Caco-2 (cell line): ENCODE data around the gene CCDC148. TPM values are rescaled to one million over a fixed set of nuclear protein-coding genes. Genes with fewer than 3 reads are reported as not detected.

Source experiments
- Bru-seq: library from RNA; stranded (reverse); fragments of 400-500 nt; gene quantifications from one replicate; lab custom pipeline; 2021; lab: Mats Ljungman, UMichigan
- BruChase-seq, 2 experiments: library from RNA; stranded (reverse); fragments of 400-500 nt; gene quantifications; one replicate each; lab custom pipeline; 2021; lab: Mats Ljungman, UMichigan
- BruUV-seq: library from RNA; stranded (reverse); fragments of 400-500 nt; replicated peaks from 2 replicates; lab custom pipeline; 2021; lab: Mats Ljungman, UMichigan
- CTCF ChIA-PET: fragments of 300-600 bp; sonication (Branson Sonifier 250); formaldehyde crosslinking; loops from one replicate; lab custom pipeline; 2022; ENCODE audit warnings: antibody characterized with exemption; lab: Charles Lee
- POLR2A ChIA-PET: fragments of 300-600 bp; sonication (Branson Sonifier 250); formaldehyde crosslinking; loops from one replicate; lab custom pipeline; 2022; ENCODE audit warnings: antibody characterized with exemption; lab: Charles Lee
- DNase-seq, 2 experiments: peaks; one replicate each; pipeline versions ENCODE4 v3.0.0 to v3.0.0-alpha.2; 2020 to 2022
- H3K27me3 ChIP-seq: replicated peaks from 2 replicates; pipeline ENCODE4 v1.6.0; 2011; ENCODE audit warnings: low read length; ENCODE audit not compliant: control insufficient read depth, insufficient read depth
- H3K36me3 ChIP-seq: 2 replicates; pipeline ENCODE4 v1.5.1; 2011; ENCODE audit warnings: low read length; ENCODE audit not compliant: control insufficient read depth, insufficient read depth
- H3K4me1 ChIP-seq: fragments of 250-450 bp; sonication (Bioruptor Pico); 2 replicates; pipeline ENCODE4 v1.5.1; 2020; ENCODE audit warnings: mild to moderate bottlenecking
- H3K4me3 ChIP-seq: 2 replicates; pipeline ENCODE4 v1.5.1; 2011; ENCODE audit warnings: low read depth, mild to moderate bottlenecking, control low read depth, low read length
- H3K9me3 ChIP-seq: fragments of 250-450 bp; sonication (Bioruptor Pico); 2 replicates; pipeline ENCODE4 v1.5.1; 2020; ENCODE audit warnings: mild to moderate bottlenecking, moderate library complexity
- H3K27ac Mint-ChIP-seq: one replicate; pipeline ENCODE4 v1.8.0; 2022; ENCODE audit warnings: mixed read lengths; ENCODE audit not compliant: unreplicated experiment
- H3K27me3 Mint-ChIP-seq: one replicate; pipeline ENCODE4 v1.8.0; 2022; ENCODE audit warnings: mixed read lengths; ENCODE audit not compliant: insufficient read depth, unreplicated experiment
- H3K36me3 Mint-ChIP-seq: one replicate; pipeline ENCODE4 v1.8.0; 2022; ENCODE audit warnings: mild to moderate bottlenecking, mixed read lengths; ENCODE audit not compliant: insufficient read depth, unreplicated experiment
- H3K4me1 Mint-ChIP-seq: one replicate; pipeline ENCODE4 v1.8.0; 2022; ENCODE audit warnings: low read depth, mixed read lengths; ENCODE audit not compliant: unreplicated experiment
- H3K4me3 Mint-ChIP-seq: one replicate; pipeline ENCODE4 v1.8.0; 2022; ENCODE audit warnings: mild to moderate bottlenecking, moderate library complexity, mixed read lengths; ENCODE audit not compliant: unreplicated experiment
- H3K9me3 Mint-ChIP-seq: one replicate; pipeline ENCODE4 v1.8.0; 2022; ENCODE audit warnings: mixed read lengths; ENCODE audit not compliant: unreplicated experiment
- intact Hi-C: fragments of 100-400 bp; cut with micrococcal nuclease; formaldehyde crosslinking; loops from one replicate; pipeline ENCODE4 v1.10.0; 2022; ENCODE audit not compliant: unreplicated experiment
- long read RNA-seq: library from polyadenylated mRNA; stranded (forward); transcript quantifications from one replicate; pipeline ENCODE4 v2.0.0, GENCODE V29; 2022
- total RNA-seq: library from RNA; stranded (reverse); gene quantifications from 2 replicates; pipeline ENCODE4 v1.2.3, GENCODE V29; 2022
- TF ChIP-seq, protein P1 (sequence below), 2 experiments: fragments of 200-600 bp in 1 of 2; IDR thresholded peaks; 1 replicate in 1 of 2; 2 replicates in 1 of 2; pipeline versions ENCODE4 v1.5.1 to v1.8.0; 2011 to 2022; ENCODE audit warnings: antibody characterized with exemption in 1 of 2, control low read depth in 1 of 2, inconsistent platforms in 1 of 2, low read depth in 1 of 2, low read length in 1 of 2, mild to moderate bottlenecking in 1 of 2, moderate library complexity in 1 of 2; ENCODE audit not compliant: insufficient read depth in 1 of 2, severe bottlenecking in 1 of 2, unreplicated experiment in 1 of 2

The CCDC148 gene
- total RNA-seq: 5.3 and 6.3 TPM in 2 replicates
- Bru-seq, nascent RNA: percentile 45 among the genes with signal in this experiment
- percentile 63 among the genes with signal in this experiment for BruChase-seq, experiment 1, labeled RNA remaining after a 2-hour chase
- percentile 62 among the genes with signal in this experiment for BruChase-seq, experiment 2, labeled RNA remaining after a 6-hour chase
- long read RNA-seq, partial matches to known transcripts: 1 of 1 reads
- long read RNA-seq, other reads (novel, unspliced or antisense): 0 of 1 reads

- peaks cover 30% of the 10 kb centered on the region for H3K36me3 Mint-ChIP-seq
- ChIA-PET CTCF (interaction anchor here (0.6 to 1.3 kb wide), 13 partner anchors 17 to 432 kb away, joined by 3 to 6 read pairs (median 3); no protein-coding TSS in a partner anchor), POLR2A (interaction anchor here (0.5 to 1.1 kb wide), 13 partner anchors 9 to 1881 kb away, joined by 3 to 7 read pairs (median 4); partner anchors contain the start of gene ACVR1)
- peaks cover 13% of the 10 kb centered on the region for H3K4me1 Mint-ChIP-seq
- TF ChIP-seq, protein P1, sequence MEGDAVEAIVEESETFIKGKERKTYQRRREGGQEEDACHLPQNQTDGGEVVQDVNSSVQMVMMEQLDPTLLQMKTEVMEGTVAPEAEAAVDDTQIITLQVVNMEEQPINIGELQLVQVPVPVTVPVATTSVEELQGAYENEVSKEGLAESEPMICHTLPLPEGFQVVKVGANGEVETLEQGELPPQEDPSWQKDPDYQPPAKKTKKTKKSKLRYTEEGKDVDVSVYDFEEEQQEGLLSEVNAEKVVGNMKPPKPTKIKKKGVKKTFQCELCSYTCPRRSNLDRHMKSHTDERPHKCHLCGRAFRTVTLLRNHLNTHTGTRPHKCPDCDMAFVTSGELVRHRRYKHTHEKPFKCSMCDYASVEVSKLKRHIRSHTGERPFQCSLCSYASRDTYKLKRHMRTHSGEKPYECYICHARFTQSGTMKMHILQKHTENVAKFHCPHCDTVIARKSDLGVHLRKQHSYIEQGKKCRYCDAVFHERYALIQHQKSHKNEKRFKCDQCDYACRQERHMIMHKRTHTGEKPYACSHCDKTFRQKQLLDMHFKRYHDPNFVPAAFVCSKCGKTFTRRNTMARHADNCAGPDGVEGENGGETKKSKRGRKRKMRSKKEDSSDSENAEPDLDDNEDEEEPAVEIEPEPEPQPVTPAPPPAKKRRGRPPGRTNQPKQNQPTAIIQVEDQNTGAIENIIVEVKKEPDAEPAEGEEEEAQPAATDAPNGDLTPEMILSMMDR (IDR thresholded peaks at IDR 0.05; ENCODE audit: insufficient read depth in 1 of 2, low read depth in 1 of 2, low read length in 1 of 2, severe bottlenecking in 1 of 2, unreplicated experiment in 1 of 2): no peak
- peak within 1 kb of the TSS; percentile 93 for H3K4me3 ChIP-seq
- H3K9me3 Mint-ChIP-seq: no peaks in the 10 kb centered on the region
- no TSS peak for BruUV-seq
- peak; percentile 96 for DNase-seq
- H3K4me3 Mint-ChIP-seq: peak within 1 kb of the TSS; percentile 98
- peak within 1 kb of the TSS; percentile 97 for H3K27ac Mint-ChIP-seq
- peaks cover 24% of the 10 kb centered on the region for H3K4me1 ChIP-seq
- H3K9me3 ChIP-seq: no peaks in the 10 kb centered on the region
- H3K27me3 Mint-ChIP-seq: no peaks in the 10 kb centered on the region
- no peaks in the 10 kb centered on the region for H3K36me3 ChIP-seq
- intact Hi-C loops: loop anchor here (1.0 to 5.0 kb wide), 3 partner anchors 272 to 422 kb away; no protein-coding TSS in a partner anchor
- H3K27me3 ChIP-seq: no peaks in the 10 kb centered on the region
Observed at GRCh38 chr2:158456309-158457066, at the start of gene CCDC148, which contains the start of gene PKP4. Gene CCDC148 (minus strand): TSS chr2:158456753. CDS start chr2:158456439, 314 bp downstream. Gene PKP4 (plus strand): TSS chr2:158456952. CDS start chr2:158533185, 76,233 bp downstream.

GRCh38 chr2:158505448-158505934 is 48.9 kb upstream of the CCDC148 start:
- Histone ChIP-seq H3K36me3 (no peaks in the 10 kb centered on the region), H3K9me3 (no peaks in the 10 kb centered on the region), H3K27me3 (no peaks in the 10 kb centered on the region), H3K4me1 (peaks cover 44% of the 10 kb centered on the region), H3K4me3 (no peak overlapping the region)
- H3K36me3 Mint-ChIP-seq: peaks cover 29% of the 10 kb centered on the region
- H3K4me3 Mint-ChIP-seq: no peak overlapping the region
- ChIA-PET POLR2A (no interaction called here), CTCF (interaction anchor here (1.3 kb wide), 1 partner anchor 32 kb away, joined by 4 read pairs; no protein-coding TSS in a partner anchor)
- DNase-seq: no peak
- H3K9me3 Mint-ChIP-seq: no peaks in the 10 kb centered on the region
- no peaks in the 10 kb centered on the region for H3K27me3 Mint-ChIP-seq
- intact Hi-C loops: no loop called here
- H3K27ac Mint-ChIP-seq: peak overlapping the region; percentile 61
- TF ChIP-seq, protein P1 (IDR thresholded peaks at IDR 0.05; ENCODE audit: insufficient read depth in 1 of 2, low read depth in 1 of 2, low read length in 1 of 2, severe bottlenecking in 1 of 2, unreplicated experiment in 1 of 2): no peak
- BruUV-seq: no TSS peak
- peaks cover 37% of the 10 kb centered on the region for H3K4me1 Mint-ChIP-seq

DNA sequence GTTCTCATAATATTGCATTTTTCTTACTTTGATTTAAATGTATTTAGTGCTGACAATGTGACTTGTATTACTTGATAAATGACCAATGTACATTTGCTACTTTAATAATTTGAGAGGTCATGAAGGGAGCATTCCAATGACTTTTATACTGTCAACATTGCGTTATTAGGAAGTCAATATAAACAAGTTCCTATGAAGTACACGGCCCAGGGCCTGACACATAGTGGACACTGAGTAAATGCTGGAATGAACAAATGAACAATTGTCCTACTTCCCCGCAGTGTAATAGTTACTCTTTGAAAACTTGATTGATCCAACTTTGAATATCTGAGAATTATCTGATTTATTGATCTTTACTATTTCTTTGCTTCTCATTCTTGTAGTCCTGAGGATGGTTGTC is 47.5 kb upstream of the CCDC148 start:
- TF ChIP-seq, protein P1 (IDR thresholded peaks at IDR 0.05; ENCODE audit: insufficient read depth in 1 of 2, low read depth in 1 of 2, low read length in 1 of 2, severe bottlenecking in 1 of 2, unreplicated experiment in 1 of 2): no peak
- POLR2A ChIA-PET: no interaction called here
- no peaks in the 10 kb centered on the region for H3K36me3 ChIP-seq
- Mint-ChIP-seq H3K4me3 (no peak overlapping the region), H3K36me3 (peaks cover 27% of the 10 kb centered on the region), H3K4me1 (peaks cover 31% of the 10 kb centered on the region), H3K27me3 (no peaks in the 10 kb centered on the region), H3K27ac (no peak overlapping the region), H3K9me3 (no peaks in the 10 kb centered on the region)
- no peak for DNase-seq
- intact Hi-C loops: no loop called here
- H3K9me3 ChIP-seq: no peaks in the 10 kb centered on the region
- H3K4me1 ChIP-seq: peaks cover 44% of the 10 kb centered on the region
- no TSS peak for BruUV-seq
- no peaks in the 10 kb centered on the region for H3K27me3 ChIP-seq
- CTCF ChIA-PET: no interaction called here
- no peak overlapping the region for H3K4me3 ChIP-seq
